ENCODE measurements around the gene TPM4. TPM values are rescaled to one million over a fixed set of nuclear protein-coding genes. Genes with fewer than 3 reads are reported as not detected.

The TPM4 gene
- total RNA-seq, 2 donors from 2014 or later: 162 to 171 TPM

GRCh38 chr19:16044746-16045145 is 31.5 kb upstream of the TPM4 start:
- no peak for TF ChIP-seq POLR2A (IDR thresholded peaks at IDR 0.05)
- TF ChIP-seq, protein P1, sequence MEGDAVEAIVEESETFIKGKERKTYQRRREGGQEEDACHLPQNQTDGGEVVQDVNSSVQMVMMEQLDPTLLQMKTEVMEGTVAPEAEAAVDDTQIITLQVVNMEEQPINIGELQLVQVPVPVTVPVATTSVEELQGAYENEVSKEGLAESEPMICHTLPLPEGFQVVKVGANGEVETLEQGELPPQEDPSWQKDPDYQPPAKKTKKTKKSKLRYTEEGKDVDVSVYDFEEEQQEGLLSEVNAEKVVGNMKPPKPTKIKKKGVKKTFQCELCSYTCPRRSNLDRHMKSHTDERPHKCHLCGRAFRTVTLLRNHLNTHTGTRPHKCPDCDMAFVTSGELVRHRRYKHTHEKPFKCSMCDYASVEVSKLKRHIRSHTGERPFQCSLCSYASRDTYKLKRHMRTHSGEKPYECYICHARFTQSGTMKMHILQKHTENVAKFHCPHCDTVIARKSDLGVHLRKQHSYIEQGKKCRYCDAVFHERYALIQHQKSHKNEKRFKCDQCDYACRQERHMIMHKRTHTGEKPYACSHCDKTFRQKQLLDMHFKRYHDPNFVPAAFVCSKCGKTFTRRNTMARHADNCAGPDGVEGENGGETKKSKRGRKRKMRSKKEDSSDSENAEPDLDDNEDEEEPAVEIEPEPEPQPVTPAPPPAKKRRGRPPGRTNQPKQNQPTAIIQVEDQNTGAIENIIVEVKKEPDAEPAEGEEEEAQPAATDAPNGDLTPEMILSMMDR (IDR thresholded peaks at IDR 0.05): no peak
- no peak overlapping the region for H3K4me3 ChIP-seq
- DNase-seq: no peak
- ATAC-seq: no peak
- intact Hi-C loops (cut with DNase I): no loop called here
- 86 to 89% methylated on average over 7 of the region's 7 CpGs for WGBS, 2 donors
- H3K27ac ChIP-seq: no peak overlapping the region
- H3K27me3 ChIP-seq: no peaks in the 10 kb centered on the region
- H3K4me1 ChIP-seq: peaks cover 7% of the 10 kb centered on the region
- H3K9me3 ChIP-seq: no peaks in the 10 kb centered on the region
- no peaks in the 10 kb centered on the region for H3K36me3 ChIP-seq (replicated peaks in 1 of 2; ENCODE audit: insufficient read depth in 1 of 2, low read depth in 2 of 2)

DNA sequence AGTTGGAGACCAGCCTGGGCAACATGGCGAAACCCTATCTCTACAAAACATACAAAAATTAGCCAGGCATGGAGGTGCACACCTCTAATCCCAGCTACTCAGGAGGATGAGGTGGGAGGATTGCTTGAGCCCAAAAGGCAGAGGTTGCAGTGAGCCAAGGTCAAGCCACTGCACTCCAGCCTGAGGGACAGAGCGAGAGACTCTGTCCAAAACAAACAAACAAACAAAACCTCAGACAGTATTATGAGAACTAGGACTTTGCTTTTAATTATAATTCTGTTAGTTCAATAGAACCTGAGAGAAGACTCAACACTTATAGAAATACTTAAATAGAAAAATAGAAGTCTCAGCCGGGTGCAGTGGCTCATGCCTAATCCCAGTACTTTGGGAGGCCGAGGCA is 31.1 kb upstream of the TPM4 start:
- DNase-seq: no peak
- Histone ChIP-seq H3K27me3 (no peaks in the 10 kb centered on the region), H3K4me1 (peaks cover 7% of the 10 kb centered on the region), H3K9me3 (no peaks in the 10 kb centered on the region), H3K27ac (no peak overlapping the region), H3K36me3 (replicated peaks in 1 of 2; ENCODE audit: insufficient read depth in 1 of 2, low read depth in 2 of 2) (no peaks in the 10 kb centered on the region), H3K4me3 (no peak overlapping the region)
- TF ChIP-seq, protein P1 (IDR thresholded peaks at IDR 0.05): no peak
- TF ChIP-seq POLR2A (IDR thresholded peaks at IDR 0.05): no peak
- ATAC-seq: no peak
- 62 to 76% methylated on average over 4 of the region's 4 CpGs for WGBS, 2 donors
- intact Hi-C loops (cut with DNase I): no loop called here

- WGBS, 2 donors: 79 to 83% methylated on average over 4 of the region's 4 CpGs
- Histone ChIP-seq H3K4me3 (no peak overlapping the region), H3K27ac (no peak overlapping the region), H3K4me1 (peaks cover 7% of the 10 kb centered on the region), H3K36me3 (replicated peaks in 1 of 2; ENCODE audit: insufficient read depth in 1 of 2, low read depth in 2 of 2) (no peaks in the 10 kb centered on the region), H3K27me3 (no peaks in the 10 kb centered on the region), H3K9me3 (no peaks in the 10 kb centered on the region)
- intact Hi-C loops (cut with DNase I): no loop called here
- ATAC-seq (no peak), DNase-seq (no peak)
- TF ChIP-seq, protein P1 (IDR thresholded peaks at IDR 0.05): no peak
- no peak for TF ChIP-seq POLR2A (IDR thresholded peaks at IDR 0.05)
Observed at GRCh38 chr19:16045893-16046292, 30.4 kb upstream of the TPM4 start.

- Histone ChIP-seq H3K27ac (no peak overlapping the region), H3K9me3 (no peaks in the 10 kb centered on the region), H3K27me3 (no peaks in the 10 kb centered on the region), H3K4me3 (no peak overlapping the region), H3K4me1 (no peaks in the 10 kb centered on the region), H3K36me3 (replicated peaks in 1 of 2; ENCODE audit: insufficient read depth in 1 of 2, low read depth in 2 of 2) (no peaks in the 10 kb centered on the region)
- WGBS, 2 donors: 64 to 79% methylated on average over 3 of the region's 3 CpGs
- DNase-seq (no peak), ATAC-seq (no peak)
- TF ChIP-seq POLR2A (IDR thresholded peaks at IDR 0.05): no peak
- TF ChIP-seq, protein P1 (IDR thresholded peaks at IDR 0.05): no peak
- intact Hi-C loops (cut with DNase I): no loop called here
Observed at GRCh38 chr19:16048583-16048982, 27.7 kb upstream of the TPM4 start.

DNA sequence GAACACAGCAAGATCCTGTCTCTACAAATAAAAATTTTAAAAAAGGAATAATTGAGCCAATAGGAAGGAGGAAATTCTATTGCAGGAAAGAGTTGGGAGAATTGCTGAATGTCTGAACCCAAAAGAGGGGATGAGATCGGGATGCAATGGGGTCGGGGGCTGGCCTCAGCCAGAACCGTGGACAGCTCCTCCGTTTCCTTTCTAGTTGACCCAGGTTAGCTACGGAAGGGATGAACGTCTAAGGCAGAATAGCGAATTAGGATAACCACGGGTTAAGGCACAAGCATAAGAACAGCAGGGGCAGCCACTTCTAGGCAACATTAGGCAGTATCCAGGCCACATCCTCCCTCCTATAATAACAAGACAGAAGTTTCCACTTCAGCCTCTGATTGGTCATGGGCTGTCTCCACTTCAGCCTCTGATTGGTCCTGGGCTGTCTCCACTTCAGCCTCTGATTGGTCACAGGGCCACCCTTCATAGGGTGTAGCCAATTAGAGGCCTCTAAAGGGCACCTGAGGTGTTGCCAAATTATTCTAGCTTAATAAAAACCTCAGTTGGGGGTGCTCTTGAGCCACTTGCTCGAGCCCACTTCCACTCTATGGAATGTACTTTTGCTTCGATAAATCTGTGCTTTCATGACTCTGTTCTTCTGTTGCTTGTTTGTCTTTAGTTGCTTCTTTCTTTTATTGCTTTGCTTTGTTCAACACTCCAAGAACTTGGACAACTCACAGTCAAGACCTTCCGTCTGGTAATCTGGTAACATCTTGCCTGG is 24.9 kb upstream of the TPM4 start:
- Histone ChIP-seq H3K4me3 (no peak overlapping the region), H3K36me3 (replicated peaks in 1 of 2; ENCODE audit: insufficient read depth in 1 of 2, low read depth in 2 of 2) (no peaks in the 10 kb centered on the region), H3K27ac (no peak overlapping the region), H3K9me3 (no peaks in the 10 kb centered on the region), H3K4me1 (no peaks in the 10 kb centered on the region), H3K27me3 (no peaks in the 10 kb centered on the region)
- ATAC-seq: no peak
- no peak for DNase-seq
- WGBS, 2 donors: 40 to 43% methylated on average over 10 to 11 of the region's 11 CpGs
- intact Hi-C loops (cut with DNase I): no loop called here
- TF ChIP-seq, protein P1 (IDR thresholded peaks at IDR 0.05): no peak
- no peak for TF ChIP-seq POLR2A (IDR thresholded peaks at IDR 0.05)

All from body of pancreas (tissue), 4 donors.